ENCODE data around the gene ANKRD17. TPM values are rescaled to one million over a fixed set of nuclear protein-coding genes. Genes with fewer than 3 reads are reported as not detected.

The ANKRD17 gene
- total RNA-seq, 1 donor from 2014 or later, result 52.0 TPM

DNA sequence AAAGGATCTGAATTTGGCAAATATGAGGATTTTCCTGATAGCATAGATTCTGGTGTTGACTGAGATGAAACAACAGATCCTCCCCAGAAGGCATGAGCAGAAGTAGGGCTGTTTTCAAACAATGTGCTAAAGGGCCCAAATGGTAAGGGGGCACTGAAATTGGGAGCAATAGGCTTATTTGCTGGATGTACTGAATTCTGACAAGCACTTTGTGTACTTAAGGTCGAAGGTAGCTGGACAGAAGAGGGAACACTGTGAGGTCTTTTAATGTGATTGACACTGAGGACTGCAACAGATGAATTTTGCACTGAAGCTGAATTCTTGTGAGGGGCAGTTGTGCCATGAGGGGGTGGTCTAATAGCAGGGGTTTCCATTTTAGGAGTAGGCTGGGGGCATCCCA is 167.9 kb downstream of the ANKRD17 start:
- intact Hi-C loops (cut with DNase I), result no loop called here
- peaks cover 36 to 49% of the 10 kb centered on the region in 2 donors for H3K36me3 ChIP-seq

DNA sequence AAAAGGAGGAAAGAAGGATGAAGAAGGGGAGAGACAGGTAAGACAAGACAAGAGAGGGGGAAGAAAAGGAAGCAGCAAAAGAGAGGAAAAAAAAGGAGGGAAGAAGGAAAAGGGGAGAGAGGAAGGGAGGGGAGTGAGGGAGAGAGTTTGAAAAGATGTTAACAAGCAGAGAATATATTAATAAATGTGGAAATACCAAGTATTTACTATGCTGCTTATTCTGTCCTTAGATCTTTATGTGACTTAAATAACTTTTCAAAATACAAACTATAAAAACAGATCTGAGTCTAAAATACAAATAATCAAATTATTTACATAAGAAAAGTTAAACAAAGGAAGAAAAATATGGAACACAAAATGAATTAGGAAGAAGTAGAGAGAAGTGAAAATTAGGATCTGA is 170.7 kb downstream of the ANKRD17 start:
- peak overlapping the region in 1 of 2 donors; percentile 13 for H3K27ac ChIP-seq
- no peaks in the 10 kb centered on the region for H3K9me3 ChIP-seq
- no peak overlapping the region for H3K4me3 ChIP-seq
- peaks cover 0 to 5% of the 10 kb centered on the region in 2 donors for H3K4me1 ChIP-seq
- peaks cover 25 to 49% of the 10 kb centered on the region in 2 donors for H3K36me3 ChIP-seq
- no peaks in the 10 kb centered on the region for H3K27me3 ChIP-seq
- intact Hi-C loops (cut with DNase I), result no loop called here
- TF ChIP-seq, protein P1, sequence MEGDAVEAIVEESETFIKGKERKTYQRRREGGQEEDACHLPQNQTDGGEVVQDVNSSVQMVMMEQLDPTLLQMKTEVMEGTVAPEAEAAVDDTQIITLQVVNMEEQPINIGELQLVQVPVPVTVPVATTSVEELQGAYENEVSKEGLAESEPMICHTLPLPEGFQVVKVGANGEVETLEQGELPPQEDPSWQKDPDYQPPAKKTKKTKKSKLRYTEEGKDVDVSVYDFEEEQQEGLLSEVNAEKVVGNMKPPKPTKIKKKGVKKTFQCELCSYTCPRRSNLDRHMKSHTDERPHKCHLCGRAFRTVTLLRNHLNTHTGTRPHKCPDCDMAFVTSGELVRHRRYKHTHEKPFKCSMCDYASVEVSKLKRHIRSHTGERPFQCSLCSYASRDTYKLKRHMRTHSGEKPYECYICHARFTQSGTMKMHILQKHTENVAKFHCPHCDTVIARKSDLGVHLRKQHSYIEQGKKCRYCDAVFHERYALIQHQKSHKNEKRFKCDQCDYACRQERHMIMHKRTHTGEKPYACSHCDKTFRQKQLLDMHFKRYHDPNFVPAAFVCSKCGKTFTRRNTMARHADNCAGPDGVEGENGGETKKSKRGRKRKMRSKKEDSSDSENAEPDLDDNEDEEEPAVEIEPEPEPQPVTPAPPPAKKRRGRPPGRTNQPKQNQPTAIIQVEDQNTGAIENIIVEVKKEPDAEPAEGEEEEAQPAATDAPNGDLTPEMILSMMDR (IDR thresholded peaks at IDR 0.05), result no peak
- DNase-seq (ENCODE audit: low spot score in 2 of 2), result no peak

More for the DNA sequence above, 167.9 kb downstream of the ANKRD17 start:
- TF ChIP-seq, protein P1 (IDR thresholded peaks at IDR 0.05), result no peak
- Histone ChIP-seq H3K27ac (no peak overlapping the region), H3K27me3 (no peaks in the 10 kb centered on the region), H3K4me3 (no peak overlapping the region), H3K9me3 (no peaks in the 10 kb centered on the region), H3K4me1 (peaks cover 0 to 5% of the 10 kb centered on the region in 2 donors)
- DNase-seq (ENCODE audit: low spot score in 2 of 2), result no peak

DNA sequence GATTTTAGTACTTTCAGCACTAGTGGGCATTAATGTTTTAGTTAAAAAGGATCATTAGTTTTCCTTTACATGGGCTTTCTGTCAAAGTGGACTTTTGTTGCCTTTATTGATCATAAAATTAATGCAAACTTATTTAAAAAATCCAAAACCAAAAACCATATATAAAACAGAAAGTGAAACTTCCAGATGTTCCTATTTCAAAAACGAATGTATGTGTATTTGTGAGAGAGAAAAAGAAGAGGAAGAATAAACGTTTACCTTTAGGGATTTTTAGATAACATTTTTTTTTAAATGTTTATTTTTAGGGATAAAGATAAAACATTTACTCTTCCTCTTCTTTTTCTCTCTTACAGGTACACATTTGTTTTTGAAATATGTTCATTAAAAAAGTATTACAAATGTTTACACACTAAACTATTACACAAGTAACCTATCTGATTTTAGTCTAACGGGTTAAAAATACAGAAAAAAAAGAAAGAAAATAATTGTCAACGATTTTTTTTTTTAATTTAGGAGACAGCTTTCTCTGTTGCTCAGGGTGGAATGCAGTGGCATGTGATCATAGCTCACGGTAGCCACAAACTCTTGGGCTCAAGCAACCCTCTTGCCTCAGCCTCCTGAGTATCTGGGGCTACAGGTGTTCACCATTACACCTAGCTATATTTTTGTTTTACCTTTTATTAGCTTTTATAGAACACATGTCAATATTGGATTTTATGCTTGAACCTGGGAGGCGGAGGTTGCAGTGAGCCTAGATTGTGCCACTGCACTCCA is 172.3 kb downstream of the ANKRD17 start:
- Histone ChIP-seq H3K4me3 (no peak overlapping the region), H3K36me3 (peaks cover 16 to 44% of the 10 kb centered on the region in 2 donors), H3K4me1 (peaks cover 0 to 5% of the 10 kb centered on the region in 2 donors)

DNA sequence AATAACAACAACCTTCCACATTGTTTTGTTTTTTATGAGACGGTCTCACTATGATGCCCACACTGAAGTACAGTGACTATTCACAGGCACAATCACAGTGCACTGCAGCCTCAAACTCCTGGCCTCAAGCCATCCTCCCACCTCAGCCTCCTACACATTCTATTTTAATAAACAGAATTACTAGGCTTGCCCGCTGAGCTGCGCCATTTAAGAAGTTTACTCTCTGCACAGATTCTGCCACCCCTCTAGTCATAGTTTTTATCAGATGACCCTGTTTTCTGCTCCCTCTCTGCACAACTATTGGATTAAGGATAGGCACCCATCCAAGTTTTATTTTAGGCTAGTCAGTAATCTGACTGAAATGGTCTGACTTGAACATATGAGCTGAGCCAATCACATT is 177.8 kb downstream of the ANKRD17 start:
- H3K4me3 ChIP-seq, result no peak overlapping the region
- no peak for DNase-seq (ENCODE audit: low spot score in 2 of 2)
- TF ChIP-seq, protein P1 (IDR thresholded peaks at IDR 0.05), result no peak
- H3K36me3 ChIP-seq, result peaks cover 22 to 57% of the 10 kb centered on the region in 2 donors
- H3K9me3 ChIP-seq, result no peaks in the 10 kb centered on the region
- intact Hi-C loops (cut with DNase I), result no loop called here
- H3K27me3 ChIP-seq, result no peaks in the 10 kb centered on the region
- H3K4me1 ChIP-seq, result no peaks in the 10 kb centered on the region
- H3K27ac ChIP-seq, result no peak overlapping the region

More for the DNA sequence above, 172.3 kb downstream of the ANKRD17 start:
- TF ChIP-seq, protein P1 (IDR thresholded peaks at IDR 0.05), result no peak
- H3K9me3 ChIP-seq, result no peaks in the 10 kb centered on the region
- intact Hi-C loops (cut with DNase I), result no loop called here
- DNase-seq (ENCODE audit: low spot score in 2 of 2), result no peak
- H3K27me3 ChIP-seq, result no peaks in the 10 kb centered on the region
- no peak overlapping the region for H3K27ac ChIP-seq

DNA sequence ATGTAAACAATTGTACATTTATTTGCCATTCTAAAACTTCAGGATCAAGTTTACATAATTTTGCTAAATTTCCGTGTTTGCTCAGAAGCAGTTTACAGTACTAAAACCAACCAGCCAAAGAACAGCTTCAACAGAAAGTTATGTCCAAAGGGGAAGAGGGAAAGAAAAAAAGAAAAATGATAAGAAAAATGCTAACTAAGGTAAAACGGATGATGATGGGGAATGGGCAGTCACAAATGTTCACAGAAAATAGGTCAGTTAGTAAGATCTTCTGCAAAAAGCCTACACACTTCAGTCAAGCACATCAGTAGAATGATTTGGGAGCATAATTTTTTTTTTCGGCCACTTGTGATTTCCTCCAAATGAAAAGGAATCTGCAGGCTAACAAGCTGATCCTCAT is 182.8 kb downstream of the ANKRD17 start:
- Histone ChIP-seq H3K4me1 (no peaks in the 10 kb centered on the region), H3K4me3 (no peak overlapping the region), H3K27ac (no peak overlapping the region), H3K9me3 (no peaks in the 10 kb centered on the region), H3K36me3 (peaks cover 27 to 36% of the 10 kb centered on the region in 2 donors), H3K27me3 (no peaks in the 10 kb centered on the region)
- TF ChIP-seq, protein P1 (IDR thresholded peaks at IDR 0.05), result no peak
- no peak for DNase-seq (ENCODE audit: low spot score in 2 of 2)
- intact Hi-C loops (cut with DNase I), result no loop called here
